HL-60 (cell line): Measurements from ENCODE around the gene NCOR2.

Source experiments
- CTCF ChIP-seq: IDR thresholded peaks from one replicate; pipeline ENCODE4 v1.5.1; 2011; ENCODE audit warnings: low read length, control low read depth, inconsistent platforms; ENCODE audit not compliant: insufficient read depth
- GABPA ChIP-seq: IDR thresholded peaks from 2 replicates; pipeline ENCODE4 v1.6.1; 2012; ENCODE audit warnings: low read depth
- POLR2AphosphoS5 ChIP-seq: IDR thresholded peaks from 2 replicates; pipeline ENCODE4 v1.6.1; 2012; ENCODE audit warnings: low read depth
- REST ChIP-seq: IDR thresholded peaks from 2 replicates; pipeline ENCODE4 v1.6.1; 2012; ENCODE audit warnings: low read depth; ENCODE audit not compliant: insufficient replicate concordance
- SPI1 ChIP-seq: IDR thresholded peaks from 2 replicates; pipeline ENCODE4 v1.6.1; 2012; ENCODE audit warnings: low read depth, mild to moderate bottlenecking, borderline replicate concordance

GRCh38 chr12:124530637-124531263 lies 36.7 kb downstream of the NCOR2 start:
- TF ChIP-seq CTCF, result no peak
- TF ChIP-seq REST, result no peak
- no peak for TF ChIP-seq SPI1
- TF ChIP-seq POLR2AphosphoS5, result no peak
- TF ChIP-seq GABPA, result no peak
